Glutamatergic neuron (in vitro differentiated cells): ENCODE results near the gene SMAD3. TPM values are rescaled to one million over a fixed set of nuclear protein-coding genes. Genes with fewer than 3 reads are reported as not detected.

Experiments used
- DNase-seq: peaks from one replicate; pipeline ENCODE4 v3.0.0; 2022
- H3K27ac Mint-ChIP-seq: one replicate; pipeline ENCODE4 v1.8.0; 2020; ENCODE audit warnings: mild to moderate bottlenecking, mixed read lengths, inconsistent platforms; ENCODE audit not compliant: unreplicated experiment
- H3K27me3 Mint-ChIP-seq: one replicate; pipeline ENCODE4 v1.8.0; 2020; ENCODE audit warnings: mild to moderate bottlenecking, moderate library complexity, mixed read lengths, inconsistent platforms; ENCODE audit not compliant: unreplicated experiment
- H3K36me3 Mint-ChIP-seq: one replicate; pipeline ENCODE4 v1.8.0; 2020; ENCODE audit warnings: mild to moderate bottlenecking, mixed read lengths, inconsistent platforms; ENCODE audit not compliant: unreplicated experiment
- H3K4me1 Mint-ChIP-seq: one replicate; pipeline ENCODE4 v1.8.0; 2020; ENCODE audit warnings: mild to moderate bottlenecking, low read depth, mixed read lengths, inconsistent platforms; ENCODE audit not compliant: unreplicated experiment
- H3K4me3 Mint-ChIP-seq: one replicate; pipeline ENCODE4 v1.8.0; 2020; ENCODE audit warnings: mild to moderate bottlenecking, mixed read lengths, inconsistent platforms; ENCODE audit not compliant: unreplicated experiment
- H3K9me3 Mint-ChIP-seq: one replicate; pipeline ENCODE4 v1.8.0; 2020; ENCODE audit warnings: mild to moderate bottlenecking, moderate library complexity, mixed read lengths, inconsistent platforms; ENCODE audit not compliant: unreplicated experiment
- CTCF ChIP-seq: fragments of 200-600 bp; sonication (generic); IDR thresholded peaks from one replicate; pipeline ENCODE4 v1.5.0; 2021; ENCODE audit not compliant: partially characterized antibody, unreplicated experiment
- total RNA-seq: library from RNA; stranded (reverse); fragmentation: NEBNext Ultra II Directional; extraction: Animal tissue kit (Norgen Biotek cat#: 25700); gene quantifications from one replicate; pipeline ENCODE4 v1.2.1, GENCODE V29; 2021; ENCODE audit not compliant: unreplicated experiment

SMAD3 gene
- total RNA-seq, 1 donor from 2014 or later: 5.0 TPM

- H3K4me3 Mint-ChIP-seq: no peak overlapping the region
- DNase-seq: no peak
- H3K27me3 Mint-ChIP-seq: peaks cover 2% of the 10 kb centered on the region
- peaks cover 12% of the 10 kb centered on the region for H3K4me1 Mint-ChIP-seq
- no peak for TF ChIP-seq CTCF
- H3K9me3 Mint-ChIP-seq: peaks cover 3% of the 10 kb centered on the region
- no peak overlapping the region for H3K27ac Mint-ChIP-seq
- H3K36me3 Mint-ChIP-seq: peaks cover 13% of the 10 kb centered on the region
These were observed 45.8 kb downstream of the SMAD3 start for GRCh38 chr15:67110958-67111864.

- TF ChIP-seq CTCF: no peak
- Mint-ChIP-seq H3K4me3 (no peak overlapping the region), H3K27me3 (peaks cover 2% of the 10 kb centered on the region), H3K4me1 (no peaks in the 10 kb centered on the region), H3K9me3 (peaks cover 3% of the 10 kb centered on the region), H3K36me3 (peaks cover 13% of the 10 kb centered on the region), H3K27ac (no peak overlapping the region)
- DNase-seq: no peak
These were observed 48.6 kb downstream of the SMAD3 start for GRCh38 chr15:67114046-67114445.

- no peak for DNase-seq
- Mint-ChIP-seq H3K27me3 (peaks cover 2% of the 10 kb centered on the region), H3K4me3 (no peak overlapping the region), H3K27ac (no peak overlapping the region), H3K36me3 (peaks cover 12% of the 10 kb centered on the region), H3K4me1 (no peaks in the 10 kb centered on the region), H3K9me3 (peaks cover 3% of the 10 kb centered on the region)
- TF ChIP-seq CTCF: no peak
These were observed 49.6 kb downstream of the SMAD3 start for GRCh38 chr15:67114846-67115585.

- Mint-ChIP-seq H3K4me1 (no peaks in the 10 kb centered on the region), H3K27me3 (peaks cover 2% of the 10 kb centered on the region), H3K9me3 (peaks cover 3% of the 10 kb centered on the region), H3K4me3 (no peak overlapping the region), H3K27ac (no peak overlapping the region), H3K36me3 (peaks cover 9% of the 10 kb centered on the region)
- no peak for TF ChIP-seq CTCF
- no peak for DNase-seq
These were observed 50.2 kb downstream of the SMAD3 start for GRCh38 chr15:67115586-67115969.

GRCh38 chr15:67116742-67117141 lies 51.3 kb downstream of the SMAD3 start:
- no peak for DNase-seq
- peaks cover 2% of the 10 kb centered on the region for H3K9me3 Mint-ChIP-seq
- no peaks in the 10 kb centered on the region for H3K4me1 Mint-ChIP-seq
- H3K27me3 Mint-ChIP-seq: peaks cover 2% of the 10 kb centered on the region
- TF ChIP-seq CTCF: no peak
- H3K36me3 Mint-ChIP-seq: no peaks in the 10 kb centered on the region
- H3K27ac Mint-ChIP-seq: no peak overlapping the region
- H3K4me3 Mint-ChIP-seq: no peak overlapping the region
